NCI-H460 (cell line): ENCODE data around the gene TMEM236. TPM values are rescaled to one million over a fixed set of nuclear protein-coding genes. Genes with fewer than 3 reads are reported as not detected.

ENCODE experiments used
- DNase-seq: peaks from one replicate; pipeline ENCODE4 v3.0.0-alpha.2; 2016; ENCODE audit warnings: low read depth; ENCODE audit errors: extremely low read depth
- total RNA-seq: library from RNA; depleted of rRNA; stranded (reverse); fragments of >200 nt; shearing (Covaris generic); gene quantifications from 2 replicates; pipeline ENCODE4 v1.2.3, GENCODE V29; 2014

The TMEM236 gene
- total RNA-seq, 1 experiment from 2014 or later = 0.10 TPM

- peak; percentile 15 for DNase-seq
These were observed 14.7 kb upstream of the TMEM236 start for GRCh38 chr10:17737027-17737965.

DNA sequence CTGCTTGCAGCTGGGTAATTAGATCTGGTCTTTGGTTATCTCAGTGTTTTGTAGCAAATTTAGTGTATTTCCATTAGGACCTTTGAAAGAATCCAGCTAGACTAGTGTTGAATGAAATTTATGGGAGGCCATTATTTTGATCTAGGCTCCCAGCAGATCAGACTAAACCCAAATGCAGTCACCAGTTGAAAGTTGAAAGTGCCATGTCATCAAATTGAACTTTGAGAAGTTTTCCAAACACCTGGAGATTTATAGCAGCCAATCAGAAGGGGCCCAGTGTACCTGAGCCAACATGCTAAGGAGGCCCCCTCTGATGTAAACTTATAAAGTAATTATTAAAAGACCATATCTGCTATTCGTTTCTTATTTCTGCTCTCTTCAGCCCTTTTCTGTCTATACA is 11.3 kb upstream of the TMEM236 start:
- DNase-seq = no peak

- peak; percentile 14 for DNase-seq
These were observed 9.1 kb upstream of the TMEM236 start for GRCh38 chr10:17742918-17743317.

GRCh38 chr10:17743437-17743836 is 8.6 kb upstream of the TMEM236 start:
- DNase-seq = no peak

GRCh38 chr10:17744341-17744861 is 7.6 kb upstream of the TMEM236 start:
- DNase-seq = no peak

GRCh38 chr10:17747883-17748550 is 4.0 kb upstream of the TMEM236 start:
- DNase-seq = no peak

GRCh38 chr10:17749890-17750289 is 2.1 kb upstream of the TMEM236 start:
- DNase-seq = no peak

DNA sequence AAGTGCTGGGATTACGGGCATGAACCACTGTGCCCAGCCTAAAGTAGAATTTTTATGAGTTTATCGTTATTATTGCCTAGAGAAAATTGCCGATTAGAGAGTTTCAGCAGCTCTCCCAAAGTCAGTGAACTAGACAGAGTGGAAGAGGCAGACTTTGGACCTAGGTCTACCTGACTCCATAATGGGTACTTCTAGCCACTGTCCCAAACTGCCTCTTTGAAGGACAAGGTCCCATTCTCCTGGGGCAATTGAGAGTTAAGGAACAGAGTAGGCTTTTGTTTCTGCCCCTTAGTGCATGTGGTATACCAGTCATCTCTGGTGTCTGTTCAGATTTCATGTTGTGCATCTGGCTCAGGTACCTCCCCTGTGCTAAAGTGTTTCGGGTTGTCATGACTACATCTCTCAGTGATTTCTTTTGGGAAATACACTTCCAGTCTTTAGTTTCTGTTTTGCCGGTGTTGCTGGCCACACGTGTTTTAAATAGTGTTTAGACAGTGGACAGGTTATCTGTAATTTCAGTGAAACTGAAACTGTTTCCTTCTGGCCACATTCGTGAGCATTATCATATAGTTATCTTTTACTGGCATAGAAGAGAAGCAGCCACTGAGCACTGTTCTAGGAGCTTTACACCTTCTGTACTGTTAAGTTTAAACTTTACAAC is 4.7 kb downstream of the TMEM236 start:
- no peak for DNase-seq

GRCh38 chr10:17758200-17758599 is 6.2 kb downstream of the TMEM236 start:
- DNase-seq = no peak

DNA sequence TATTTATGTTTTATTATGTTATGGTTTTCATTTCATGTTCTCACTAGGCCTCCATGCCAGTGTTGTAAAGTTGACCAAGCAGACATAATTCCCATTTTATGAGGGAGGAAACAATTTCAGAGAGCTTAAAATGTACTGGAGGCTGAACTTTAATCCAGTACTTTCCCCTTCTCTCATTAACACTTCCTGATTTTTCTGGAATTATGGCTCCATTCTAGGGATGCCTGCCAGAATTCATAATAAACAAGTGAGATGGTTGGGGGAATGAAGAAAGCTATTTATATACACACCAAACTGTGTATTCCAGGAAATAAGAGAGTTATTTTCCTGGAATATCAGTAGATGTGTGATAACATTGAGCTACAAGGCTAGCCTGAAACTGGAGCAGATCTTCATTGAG is 6.9 kb downstream of the TMEM236 start:
- no peak for DNase-seq

DNA sequence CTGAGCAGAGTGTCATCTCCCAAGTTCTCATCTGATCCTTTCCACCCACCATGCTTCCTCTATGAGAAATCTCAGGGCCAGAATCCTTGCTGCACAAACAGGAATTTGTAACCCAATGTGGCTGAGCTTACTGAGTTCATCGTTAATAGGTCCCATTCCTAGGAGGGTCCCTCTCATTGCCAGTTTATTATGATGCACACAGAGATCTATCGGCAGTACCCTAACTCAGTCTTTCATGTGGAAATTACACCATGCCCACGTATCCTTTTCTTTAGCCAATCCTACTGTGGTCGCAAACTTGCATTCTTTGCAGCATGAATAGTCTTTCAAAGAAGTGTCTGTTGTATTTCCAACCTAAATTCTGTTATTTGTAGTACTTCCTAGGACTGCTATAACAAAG is 12.1 kb downstream of the TMEM236 start:
- DNase-seq = no peak

DNA sequence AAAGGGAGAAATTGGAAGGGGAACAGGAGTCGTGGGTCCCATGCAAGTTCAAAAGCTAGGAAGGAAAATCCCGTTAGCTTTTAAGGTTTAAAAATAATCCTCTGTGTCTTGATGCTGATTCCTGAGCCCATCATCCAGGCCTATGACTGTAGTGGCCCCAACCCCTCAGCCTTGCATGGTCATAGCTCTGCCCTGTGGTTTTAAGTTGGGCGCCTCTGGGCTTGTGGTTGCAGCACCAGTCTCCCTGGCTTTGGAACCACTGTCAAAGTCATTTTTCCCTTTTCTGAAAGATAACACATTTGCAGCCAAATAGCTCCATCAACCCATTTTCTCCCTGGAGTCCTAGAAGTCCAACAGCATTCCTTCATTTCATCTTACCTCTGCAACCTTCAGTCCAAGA is 13.6 kb downstream of the TMEM236 start:
- no peak for DNase-seq

- DNase-seq = no peak
These were observed 14.7 kb downstream of the TMEM236 start for GRCh38 chr10:17766731-17767130.

- DNase-seq = no peak
These were observed 16.5 kb downstream of the TMEM236 start for GRCh38 chr10:17768496-17768895.

- no peak for DNase-seq
These were observed 17.0 kb downstream of the TMEM236 start for GRCh38 chr10:17768957-17769356.

DNA sequence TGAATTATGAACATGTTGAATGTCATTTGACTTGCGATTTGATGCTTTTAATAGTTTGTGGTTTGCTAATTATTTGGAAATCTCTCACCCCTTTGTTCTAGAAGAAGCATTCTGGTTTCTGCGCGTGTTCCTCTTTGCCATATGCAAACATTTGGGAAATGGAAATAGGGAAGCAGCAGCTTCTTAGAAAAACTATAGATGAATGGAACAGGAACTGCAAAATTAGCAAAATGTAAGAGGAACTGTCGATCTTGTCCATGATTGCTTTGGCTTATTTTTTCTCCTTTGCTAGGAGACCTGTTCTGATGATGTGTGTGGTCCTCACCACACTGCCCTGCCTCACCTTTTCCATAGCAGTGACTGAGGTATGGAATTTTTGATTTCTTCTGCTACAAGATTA is 19.0 kb downstream of the TMEM236 start:
- DNase-seq = no peak

GRCh38 chr10:17779784-17780183 is 27.8 kb downstream of the TMEM236 start:
- DNase-seq = no peak

DNA sequence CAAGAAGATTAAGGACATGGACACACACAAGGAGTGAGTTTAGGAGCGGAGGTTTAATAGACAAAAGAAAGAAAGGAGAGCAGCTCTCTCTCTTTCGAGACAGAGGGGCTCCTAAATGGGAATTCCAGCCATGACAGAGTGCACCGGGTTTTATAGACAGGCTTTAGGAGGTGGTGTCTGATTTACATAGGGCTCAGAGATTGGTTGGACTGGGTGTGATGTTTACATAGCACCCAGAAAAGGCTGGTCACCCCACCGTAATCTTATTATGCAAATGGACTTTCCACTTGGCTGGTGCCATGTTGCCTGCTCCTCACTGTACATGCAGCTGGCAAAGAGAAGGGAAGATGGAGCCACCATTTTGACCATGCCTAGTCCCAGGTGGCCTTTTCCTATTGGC is 28.7 kb downstream of the TMEM236 start:
- no peak for DNase-seq

DNA sequence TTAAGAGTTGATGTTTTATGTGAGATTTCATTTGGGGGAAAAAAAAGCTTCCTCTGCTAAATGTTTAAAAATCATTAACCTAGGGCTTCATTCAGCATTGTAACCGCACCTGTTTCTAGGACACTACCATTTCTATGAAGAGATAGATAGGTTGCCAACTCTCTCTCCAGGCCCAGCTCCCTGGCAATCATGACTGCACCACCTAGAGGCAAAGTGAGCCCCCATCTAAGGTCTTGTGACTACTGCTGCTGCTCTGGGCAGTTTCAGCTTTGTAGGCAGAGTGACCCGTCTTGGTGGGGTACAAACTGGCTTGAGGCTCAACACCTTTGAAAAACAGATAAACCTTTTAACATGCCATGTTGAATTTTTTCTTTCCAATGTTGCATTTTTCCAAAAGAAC is 29.9 kb downstream of the TMEM236 start:
- DNase-seq = no peak

GRCh38 chr10:17782921-17783665 is 31.1 kb downstream of the TMEM236 start:
- no peak for DNase-seq

- no peak for DNase-seq
These were observed 31.8 kb downstream of the TMEM236 start for GRCh38 chr10:17783751-17784150.
